ENCODE data around the gene OMG. TPM values are rescaled to one million over a fixed set of nuclear protein-coding genes. Genes with fewer than 3 reads are reported as not detected.

Gene OMG
- total and polyA plus RNA-seq, 2 donors (not counting 3 experiments of a cell fraction or from before 2014, with no cell fraction given): 0.86 TPM; not detected in 1

DNA sequence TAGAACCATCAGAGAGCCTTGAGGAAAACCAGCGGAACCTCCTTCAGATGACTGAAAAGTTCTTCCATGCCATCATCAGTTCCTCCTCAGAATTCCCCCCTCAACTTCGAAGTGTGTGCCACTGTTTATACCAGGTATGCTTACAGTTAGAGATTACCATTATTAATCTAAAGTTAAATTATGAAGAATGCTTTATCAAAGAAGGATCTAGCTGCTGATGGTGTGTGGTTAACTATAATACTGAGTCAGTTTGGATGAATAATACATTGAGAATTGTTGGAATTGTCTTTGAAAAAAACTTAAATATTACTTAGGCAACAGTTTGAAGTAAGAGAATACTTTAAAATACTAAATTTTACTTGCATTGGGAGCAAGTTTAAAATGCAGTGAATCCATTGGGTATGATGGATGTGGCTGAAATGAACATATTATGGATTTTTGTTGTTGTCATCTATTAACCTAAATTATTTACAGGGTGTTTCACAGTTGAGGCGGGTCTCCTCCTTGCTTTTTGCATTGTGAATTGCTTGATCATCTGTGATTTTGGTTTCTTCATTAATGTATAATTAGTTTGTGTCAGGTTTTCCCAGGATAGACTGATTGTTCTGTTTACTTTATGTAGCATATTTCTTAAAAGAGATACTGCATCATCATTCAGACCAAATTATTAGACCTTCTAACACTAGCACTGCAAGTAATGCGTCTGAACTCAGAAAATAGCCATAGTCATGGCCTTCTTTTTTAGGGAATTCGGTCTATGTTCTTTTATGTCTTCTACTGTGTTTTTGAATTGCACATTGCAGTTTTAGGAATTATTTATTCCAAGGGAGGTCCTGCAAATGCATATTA is 47.8 kb downstream of the OMG start:
- Histone ChIP-seq H3K9me3 (replicated peaks; ENCODE audit: control insufficient read depth, insufficient read depth, low read length) (no peaks in the 10 kb centered on the region), H3K4me2 (ENCODE audit: insufficient read depth, low read length) (no peak overlapping the region), H3K4me3 (replicated peaks in 1 of 3; ENCODE audit: insufficient read depth in 1 of 3, low read depth in 1 of 3, low read length in 3 of 3) (no peak overlapping the region), H3K27me3 (ENCODE audit: control insufficient read depth in 2 of 2, insufficient read depth in 2 of 2, low read length in 2 of 2) (no peaks in the 10 kb centered on the region), H3K9me1 (replicated peaks; ENCODE audit: control insufficient read depth, extremely low read depth, insufficient read depth, low read length) (no peaks in the 10 kb centered on the region), H3K4me1 (ENCODE audit: control insufficient read depth, extremely low read depth, insufficient read depth, low read length) (peaks cover 4% of the 10 kb centered on the region), H2AFZ (ENCODE audit: low read depth, low read length) (no peak overlapping the region), H3K27ac (ENCODE audit: insufficient read depth, low read depth, low read length) (no peak overlapping the region), H3K79me2 (ENCODE audit: control insufficient read depth, insufficient read depth, low read length) (no peaks in the 10 kb centered on the region), H3K36me3 (ENCODE audit: control insufficient read depth in 2 of 2, extremely low read depth in 1 of 2, insufficient read depth in 2 of 2, low read length in 2 of 2) (peaks cover 0 to 3% of the 10 kb centered on the region in 2 experiments), H4K20me1 (replicated peaks; ENCODE audit: control insufficient read depth, extremely low read depth, insufficient read depth, low read length) (no peaks in the 10 kb centered on the region), H3K9ac (replicated peaks; ENCODE audit: extremely low read depth, insufficient read depth, low read length) (no peak overlapping the region)
- POLR2A ChIA-PET: no interaction called here
- dilution Hi-C loops (cut with MboI; ENCODE audit: extremely low pct_ligation_motif_present, low sequenced_read_pairs) (no loop called here), intact Hi-C loops (cut with micrococcal nuclease) (no loop called here)
- CTCF ChIA-PET: no interaction called here
- FAIRE-seq (no peak), DNase-seq (ENCODE audit: low read depth, low spot score) (no peak)
- BruUV-seq (replicated peaks): no TSS peak
- TF ChIP-seq FOS (IDR thresholded peaks at IDR 0.05; ENCODE audit: borderline replicate concordance, insufficient read depth, low read length) (peak; percentile 62), GATA2 (IDR thresholded peaks at IDR 0.05; ENCODE audit: insufficient read depth, insufficient read length, low read depth, low read length) (peak; percentile 91)
- TF ChIP-seq, protein P1, sequence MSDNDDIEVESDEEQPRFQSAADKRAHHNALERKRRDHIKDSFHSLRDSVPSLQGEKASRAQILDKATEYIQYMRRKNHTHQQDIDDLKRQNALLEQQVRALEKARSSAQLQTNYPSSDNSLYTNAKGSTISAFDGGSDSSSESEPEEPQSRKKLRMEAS (IDR thresholded peaks at IDR 0.05; ENCODE audit: insufficient read depth, insufficient read length): no peak

Other genes starting within 250 kb of the OMG start
- gene NF1, start 202.3 kb downstream of the OMG start, total RNA-seq: 37.6 and 42.4 TPM in 2 replicates
- gene NF1, start 202.3 kb downstream of the OMG start, polyA plus RNA-seq: 13.0 and 13.7 TPM in 2 replicates
- gene EVI2B, start 16.8 kb upstream of the OMG start, total RNA-seq: 1.7 and 2.3 TPM in 2 replicates
- 1.8 and 1.9 TPM in 2 replicates for gene EVI2B, start 16.8 kb upstream of the OMG start, polyA plus RNA-seq
- 0.22 TPM in 1 of 2 replicates, not detected in the other for gene EVI2A, start 24.4 kb upstream of the OMG start, total RNA-seq
- 0.06 and 0.07 TPM in 2 replicates for gene EVI2A, start 24.4 kb upstream of the OMG start, polyA plus RNA-seq
- 0.38 and 0.92 TPM in 2 replicates for gene RAB11FIP4, start 94.4 kb upstream of the OMG start, total RNA-seq
- 0.08 and 0.32 TPM in 2 replicates for gene RAB11FIP4, start 94.4 kb upstream of the OMG start, polyA plus RNA-seq